Neural cell (in vitro differentiated cells): Measurements from ENCODE around the gene COP1.

ENCODE experiments used
- EP300 ChIP-seq: fragments of 450-650 bp; conservative IDR thresholded peaks from 2 replicates; pipeline ENCODE4 v1.6.1; 2014; ENCODE audit warnings: antibody characterized with exemption, mild to moderate bottlenecking, moderate library complexity; ENCODE audit not compliant: poor library complexity, severe bottlenecking
- POLR2AphosphoS5 ChIP-seq: IDR thresholded peaks from 2 replicates; pipeline ENCODE4 v1.6.1; 2012
- RAD21 ChIP-seq: fragments of 450-650 bp; conservative IDR thresholded peaks from 2 replicates; pipeline ENCODE4 v1.6.1; 2014; ENCODE audit warnings: antibody characterized with exemption, mild to moderate bottlenecking, moderate library complexity
- TAF1 ChIP-seq: IDR thresholded peaks from 2 replicates; pipeline ENCODE4 v1.6.1; 2012; ENCODE audit warnings: low read depth
- TF ChIP-seq, protein P1 (sequence below): fragments of 450-650 bp; IDR thresholded peaks from 2 replicates; pipeline ENCODE4 v1.5.1; 2014; ENCODE audit warnings: antibody characterized with exemption, mild to moderate bottlenecking, moderate library complexity; ENCODE audit not compliant: poor library complexity, severe bottlenecking
- TF ChIP-seq, protein P2 (sequence below): IDR thresholded peaks from 2 replicates; pipeline ENCODE4 v1.6.1; 2012; ENCODE audit warnings: borderline replicate concordance

DNA sequence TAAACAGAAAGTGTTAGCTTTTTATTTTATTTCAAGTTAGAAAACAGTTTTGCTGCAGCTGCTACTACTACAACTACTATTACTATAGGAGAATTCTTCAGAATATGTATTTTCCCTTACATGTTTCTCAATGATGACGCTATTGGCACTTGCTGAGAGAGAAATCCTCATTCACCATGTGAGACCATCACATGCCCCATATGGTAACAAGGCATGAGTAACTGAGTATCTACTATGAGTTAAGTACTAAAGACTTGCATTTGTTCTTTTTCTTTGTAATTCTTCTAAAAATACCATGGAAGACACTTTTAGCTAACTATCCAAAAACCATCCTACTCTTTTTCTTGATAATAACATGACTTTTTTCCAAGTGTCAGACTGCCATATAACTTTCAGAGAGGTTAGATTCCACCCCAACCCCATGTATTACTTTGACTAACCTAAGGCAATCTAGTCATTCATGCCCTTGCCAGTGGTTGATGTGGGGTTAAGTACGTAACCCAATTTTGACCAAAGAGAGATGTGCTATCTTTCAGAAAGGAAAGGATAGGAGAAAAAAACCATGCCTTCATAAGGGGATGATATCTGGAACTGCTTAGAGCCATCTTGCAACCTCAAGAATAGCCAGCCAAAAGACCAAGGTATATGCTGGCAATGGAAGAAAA is 42.9 kb downstream of the COP1 start:
- TF ChIP-seq RAD21 (no peak), POLR2AphosphoS5 (no peak), EP300 (no peak), TAF1 (no peak)
- TF ChIP-seq, protein P1, sequence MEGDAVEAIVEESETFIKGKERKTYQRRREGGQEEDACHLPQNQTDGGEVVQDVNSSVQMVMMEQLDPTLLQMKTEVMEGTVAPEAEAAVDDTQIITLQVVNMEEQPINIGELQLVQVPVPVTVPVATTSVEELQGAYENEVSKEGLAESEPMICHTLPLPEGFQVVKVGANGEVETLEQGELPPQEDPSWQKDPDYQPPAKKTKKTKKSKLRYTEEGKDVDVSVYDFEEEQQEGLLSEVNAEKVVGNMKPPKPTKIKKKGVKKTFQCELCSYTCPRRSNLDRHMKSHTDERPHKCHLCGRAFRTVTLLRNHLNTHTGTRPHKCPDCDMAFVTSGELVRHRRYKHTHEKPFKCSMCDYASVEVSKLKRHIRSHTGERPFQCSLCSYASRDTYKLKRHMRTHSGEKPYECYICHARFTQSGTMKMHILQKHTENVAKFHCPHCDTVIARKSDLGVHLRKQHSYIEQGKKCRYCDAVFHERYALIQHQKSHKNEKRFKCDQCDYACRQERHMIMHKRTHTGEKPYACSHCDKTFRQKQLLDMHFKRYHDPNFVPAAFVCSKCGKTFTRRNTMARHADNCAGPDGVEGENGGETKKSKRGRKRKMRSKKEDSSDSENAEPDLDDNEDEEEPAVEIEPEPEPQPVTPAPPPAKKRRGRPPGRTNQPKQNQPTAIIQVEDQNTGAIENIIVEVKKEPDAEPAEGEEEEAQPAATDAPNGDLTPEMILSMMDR, result no peak
- TF ChIP-seq, protein P2, sequence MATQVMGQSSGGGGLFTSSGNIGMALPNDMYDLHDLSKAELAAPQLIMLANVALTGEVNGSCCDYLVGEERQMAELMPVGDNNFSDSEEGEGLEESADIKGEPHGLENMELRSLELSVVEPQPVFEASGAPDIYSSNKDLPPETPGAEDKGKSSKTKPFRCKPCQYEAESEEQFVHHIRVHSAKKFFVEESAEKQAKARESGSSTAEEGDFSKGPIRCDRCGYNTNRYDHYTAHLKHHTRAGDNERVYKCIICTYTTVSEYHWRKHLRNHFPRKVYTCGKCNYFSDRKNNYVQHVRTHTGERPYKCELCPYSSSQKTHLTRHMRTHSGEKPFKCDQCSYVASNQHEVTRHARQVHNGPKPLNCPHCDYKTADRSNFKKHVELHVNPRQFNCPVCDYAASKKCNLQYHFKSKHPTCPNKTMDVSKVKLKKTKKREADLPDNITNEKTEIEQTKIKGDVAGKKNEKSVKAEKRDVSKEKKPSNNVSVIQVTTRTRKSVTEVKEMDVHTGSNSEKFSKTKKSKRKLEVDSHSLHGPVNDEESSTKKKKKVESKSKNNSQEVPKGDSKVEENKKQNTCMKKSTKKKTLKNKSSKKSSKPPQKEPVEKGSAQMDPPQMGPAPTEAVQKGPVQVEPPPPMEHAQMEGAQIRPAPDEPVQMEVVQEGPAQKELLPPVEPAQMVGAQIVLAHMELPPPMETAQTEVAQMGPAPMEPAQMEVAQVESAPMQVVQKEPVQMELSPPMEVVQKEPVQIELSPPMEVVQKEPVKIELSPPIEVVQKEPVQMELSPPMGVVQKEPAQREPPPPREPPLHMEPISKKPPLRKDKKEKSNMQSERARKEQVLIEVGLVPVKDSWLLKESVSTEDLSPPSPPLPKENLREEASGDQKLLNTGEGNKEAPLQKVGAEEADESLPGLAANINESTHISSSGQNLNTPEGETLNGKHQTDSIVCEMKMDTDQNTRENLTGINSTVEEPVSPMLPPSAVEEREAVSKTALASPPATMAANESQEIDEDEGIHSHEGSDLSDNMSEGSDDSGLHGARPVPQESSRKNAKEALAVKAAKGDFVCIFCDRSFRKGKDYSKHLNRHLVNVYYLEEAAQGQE, result no peak
